K562 (cell line): ENCODE data around the gene RBM27. TPM values are rescaled to one million over a fixed set of nuclear protein-coding genes. Genes with fewer than 3 reads are reported as not detected.

Experiments used
- ARHGAP35 ChIP-seq: fragments of 450-650 bp; IDR thresholded peaks from 2 replicates; pipeline ENCODE4 v1.6.1; 2018; ENCODE audit not compliant: partially characterized antibody
- BRD9 ChIP-seq: fragments of 450-650 bp; IDR thresholded peaks from 2 replicates; pipeline ENCODE4 v1.6.1; 2018; ENCODE audit warnings: low read depth; ENCODE audit not compliant: partially characterized antibody
- EP300 ChIP-seq: IDR thresholded peaks from 2 replicates; pipeline ENCODE4 v1.6.1; 2012; ENCODE audit warnings: low read length, improper control_type of control experiment
- IRF9 ChIP-seq: fragments of 450-650 bp; IDR thresholded peaks from 2 replicates; pipeline ENCODE4 v1.6.1; 2016; ENCODE audit warnings: missing biosample characterization, missing genetic modification characterization
- MYC ChIP-seq, 2 experiments: fragments of 250-450 bp in 1 of 2; sonication (Bioruptor Pico) in 1 of 2; IDR thresholded peaks; 2 replicates each; pipeline versions ENCODE4 v1.5.1 to v1.6.1; 2012 to 2021; ENCODE audit warnings: low read depth in 2 of 2, borderline replicate concordance in 1 of 2, improper control_type of control experiment in 1 of 2, low read length in 1 of 2, mild to moderate bottlenecking in 1 of 2, moderate library complexity in 1 of 2
- NR4A1 ChIP-seq, 2 experiments: fragments of 250-450 bp in 1 of 2; fragments of 450-650 bp in 1 of 2; sonication (Bioruptor Pico) in 1 of 2; IDR thresholded peaks; 2 replicates each; pipeline versions ENCODE4 v1.4.0 to v1.6.1; 2016 to 2020; ENCODE audit warnings: mild to moderate bottlenecking in 2 of 2, missing compliant biosample characterization in 1 of 2, missing genetic modification characterization in 1 of 2, moderate library complexity in 1 of 2
- SMAD1 ChIP-seq: fragments of 150-350 bp; IDR thresholded peaks from 2 replicates; pipeline ENCODE4 v1.6.1; 2014; ENCODE audit warnings: low read length, low read depth; ENCODE audit not compliant: partially characterized antibody
- SMAD4 ChIP-seq: fragments of 250-450 bp; sonication (Bioruptor Pico); conservative IDR thresholded peaks from 2 replicates; pipeline ENCODE4 v1.8.0; 2021; ENCODE audit warnings: inconsistent platforms, mild to moderate bottlenecking, moderate library complexity
- SMARCA5 ChIP-seq: fragments of 450-650 bp; IDR thresholded peaks from 2 replicates; pipeline ENCODE4 v1.6.1; 2016
- ZC3H4 ChIP-seq: sonication (generic); formaldehyde crosslinking; IDR thresholded peaks from 2 replicates; pipeline ENCODE4 v1.9.0; 2021; ENCODE audit warnings: missing genetic modification reagents, borderline replicate concordance
- ZKSCAN8 ChIP-seq: fragments of 200-800 bp; sonication (Bioruptor generic); IDR thresholded peaks from 2 replicates; pipeline ENCODE4 v1.6.1; 2016; ENCODE audit warnings: missing genetic modification characterization, missing compliant biosample characterization
- ZNF311 ChIP-seq: fragments of 250-450 bp; sonication (Bioruptor Pico); IDR thresholded peaks from 2 replicates; pipeline ENCODE4 v1.4.0; 2020; ENCODE audit warnings: mild to moderate bottlenecking, moderate library complexity
- ZNF696 ChIP-seq: fragments of 250-450 bp; sonication (Bioruptor Pico); conservative IDR thresholded peaks from 2 replicates; pipeline ENCODE4 v1.4.0; 2020; ENCODE audit warnings: mild to moderate bottlenecking, moderate library complexity
- ZNF766 ChIP-seq: fragments of 200-800 bp; sonication (Bioruptor generic); conservative IDR thresholded peaks from 2 replicates; pipeline ENCODE4 v1.6.1; 2016; ENCODE audit warnings: missing genetic modification characterization, missing compliant biosample characterization
- polyA plus RNA-seq, 8 experiments: library from polyadenylated mRNA; depleted of rRNA in 4 of 8; stranded (reverse) in 5 of 8; unstranded in 3 of 8; fragments of >200 nt; fragmentation: Nextera tagmentation in 2 of 8; fragmentation: Illumina TruSeq in 1 of 8; extraction: Ambion mirVana in 2 of 8; extraction: Trizol in 1 of 8; gene quantifications; 2 replicates each; pipeline versions ENCODE4 v1.2.1 to v1.2.3, GENCODE V29; 2011 to 2014; ENCODE audit warnings: inconsistent platforms in 1 of 8, missing spikeins in 1 of 8
- total RNA-seq, 7 experiments: library from RNA; depleted of rRNA in 6 of 7; stranded (reverse); fragments of >200 nt in 6 of 7; fragmentation: Illumina TruSeq in 2 of 7; extraction: Trizol in 2 of 7; gene quantifications; 2 replicates each; pipeline versions ENCODE4 v1.2.1 to v1.2.3, GENCODE V29; 2011 to 2021; ENCODE audit warnings: low replicate concordance in 1 of 7
- TF ChIP-seq, protein P1 (sequence below): sonication (generic); formaldehyde crosslinking; IDR thresholded peaks from 2 replicates; pipeline ENCODE4 v1.9.0; 2022; ENCODE audit warnings: mild to moderate bottlenecking, missing genetic modification reagents
- TF ChIP-seq, protein P2 (sequence below): fragments of 450-650 bp; IDR thresholded peaks from 2 replicates; pipeline ENCODE4 v1.6.1; 2016; ENCODE audit warnings: mild to moderate bottlenecking, moderate library complexity

RBM27 gene
- total and polyA plus RNA-seq, 9 of the 15 experiments (the other 6 are each of a cell fraction or from before 2014, with no cell fraction given) = 5.3 to 45.4 (median 29.1) TPM

GRCh38 chr5:146192571-146193043 lies 10.8 kb upstream of the RBM27 start (continued):
- TF ChIP-seq NR4A1 (CRISPR knock-in tag; IDR thresholded peaks at IDR 0.05) = no peak
- TF ChIP-seq NR4A1 (tag; IDR thresholded peaks at IDR 0.05) = 0 out of 2 replicates have a peak, but pooled peaks have one; percentile 46
- no peak for TF ChIP-seq ZC3H4 (CRISPR knock-in tag)
- peak; percentile 72; the same call in 1 of the 2 replicates for TF ChIP-seq SMAD4 (CRISPR knock-in tag)
- TF ChIP-seq EP300 = peak; percentile 34; the same call in 1 of the 2 replicates
- no peak for TF ChIP-seq ZNF696 (CRISPR knock-in tag)
- TF ChIP-seq MYC (IDR thresholded peaks at IDR 0.05; ENCODE audit: low read depth, low read length) = 0 out of 2 replicates have a peak, but pooled peaks have one; percentile 26
- no peak for TF ChIP-seq MYC (CRISPR knock-in tag; IDR thresholded peaks at IDR 0.05; ENCODE audit: borderline replicate concordance, low read depth)
- no peak for TF ChIP-seq ZKSCAN8 (CRISPR knock-in tag)
- TF ChIP-seq, protein P1, sequence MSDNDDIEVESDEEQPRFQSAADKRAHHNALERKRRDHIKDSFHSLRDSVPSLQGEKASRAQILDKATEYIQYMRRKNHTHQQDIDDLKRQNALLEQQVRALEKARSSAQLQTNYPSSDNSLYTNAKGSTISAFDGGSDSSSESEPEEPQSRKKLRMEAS (CRISPR knock-in tag) = no peak
- no peak for TF ChIP-seq ZNF311
- no peak for TF ChIP-seq ARHGAP35
- TF ChIP-seq BRD9 = peak; percentile 47
- TF ChIP-seq ZNF766 (CRISPR knock-in tag) = no peak
- TF ChIP-seq IRF9 = peak; percentile 94
- TF ChIP-seq, protein P2, sequence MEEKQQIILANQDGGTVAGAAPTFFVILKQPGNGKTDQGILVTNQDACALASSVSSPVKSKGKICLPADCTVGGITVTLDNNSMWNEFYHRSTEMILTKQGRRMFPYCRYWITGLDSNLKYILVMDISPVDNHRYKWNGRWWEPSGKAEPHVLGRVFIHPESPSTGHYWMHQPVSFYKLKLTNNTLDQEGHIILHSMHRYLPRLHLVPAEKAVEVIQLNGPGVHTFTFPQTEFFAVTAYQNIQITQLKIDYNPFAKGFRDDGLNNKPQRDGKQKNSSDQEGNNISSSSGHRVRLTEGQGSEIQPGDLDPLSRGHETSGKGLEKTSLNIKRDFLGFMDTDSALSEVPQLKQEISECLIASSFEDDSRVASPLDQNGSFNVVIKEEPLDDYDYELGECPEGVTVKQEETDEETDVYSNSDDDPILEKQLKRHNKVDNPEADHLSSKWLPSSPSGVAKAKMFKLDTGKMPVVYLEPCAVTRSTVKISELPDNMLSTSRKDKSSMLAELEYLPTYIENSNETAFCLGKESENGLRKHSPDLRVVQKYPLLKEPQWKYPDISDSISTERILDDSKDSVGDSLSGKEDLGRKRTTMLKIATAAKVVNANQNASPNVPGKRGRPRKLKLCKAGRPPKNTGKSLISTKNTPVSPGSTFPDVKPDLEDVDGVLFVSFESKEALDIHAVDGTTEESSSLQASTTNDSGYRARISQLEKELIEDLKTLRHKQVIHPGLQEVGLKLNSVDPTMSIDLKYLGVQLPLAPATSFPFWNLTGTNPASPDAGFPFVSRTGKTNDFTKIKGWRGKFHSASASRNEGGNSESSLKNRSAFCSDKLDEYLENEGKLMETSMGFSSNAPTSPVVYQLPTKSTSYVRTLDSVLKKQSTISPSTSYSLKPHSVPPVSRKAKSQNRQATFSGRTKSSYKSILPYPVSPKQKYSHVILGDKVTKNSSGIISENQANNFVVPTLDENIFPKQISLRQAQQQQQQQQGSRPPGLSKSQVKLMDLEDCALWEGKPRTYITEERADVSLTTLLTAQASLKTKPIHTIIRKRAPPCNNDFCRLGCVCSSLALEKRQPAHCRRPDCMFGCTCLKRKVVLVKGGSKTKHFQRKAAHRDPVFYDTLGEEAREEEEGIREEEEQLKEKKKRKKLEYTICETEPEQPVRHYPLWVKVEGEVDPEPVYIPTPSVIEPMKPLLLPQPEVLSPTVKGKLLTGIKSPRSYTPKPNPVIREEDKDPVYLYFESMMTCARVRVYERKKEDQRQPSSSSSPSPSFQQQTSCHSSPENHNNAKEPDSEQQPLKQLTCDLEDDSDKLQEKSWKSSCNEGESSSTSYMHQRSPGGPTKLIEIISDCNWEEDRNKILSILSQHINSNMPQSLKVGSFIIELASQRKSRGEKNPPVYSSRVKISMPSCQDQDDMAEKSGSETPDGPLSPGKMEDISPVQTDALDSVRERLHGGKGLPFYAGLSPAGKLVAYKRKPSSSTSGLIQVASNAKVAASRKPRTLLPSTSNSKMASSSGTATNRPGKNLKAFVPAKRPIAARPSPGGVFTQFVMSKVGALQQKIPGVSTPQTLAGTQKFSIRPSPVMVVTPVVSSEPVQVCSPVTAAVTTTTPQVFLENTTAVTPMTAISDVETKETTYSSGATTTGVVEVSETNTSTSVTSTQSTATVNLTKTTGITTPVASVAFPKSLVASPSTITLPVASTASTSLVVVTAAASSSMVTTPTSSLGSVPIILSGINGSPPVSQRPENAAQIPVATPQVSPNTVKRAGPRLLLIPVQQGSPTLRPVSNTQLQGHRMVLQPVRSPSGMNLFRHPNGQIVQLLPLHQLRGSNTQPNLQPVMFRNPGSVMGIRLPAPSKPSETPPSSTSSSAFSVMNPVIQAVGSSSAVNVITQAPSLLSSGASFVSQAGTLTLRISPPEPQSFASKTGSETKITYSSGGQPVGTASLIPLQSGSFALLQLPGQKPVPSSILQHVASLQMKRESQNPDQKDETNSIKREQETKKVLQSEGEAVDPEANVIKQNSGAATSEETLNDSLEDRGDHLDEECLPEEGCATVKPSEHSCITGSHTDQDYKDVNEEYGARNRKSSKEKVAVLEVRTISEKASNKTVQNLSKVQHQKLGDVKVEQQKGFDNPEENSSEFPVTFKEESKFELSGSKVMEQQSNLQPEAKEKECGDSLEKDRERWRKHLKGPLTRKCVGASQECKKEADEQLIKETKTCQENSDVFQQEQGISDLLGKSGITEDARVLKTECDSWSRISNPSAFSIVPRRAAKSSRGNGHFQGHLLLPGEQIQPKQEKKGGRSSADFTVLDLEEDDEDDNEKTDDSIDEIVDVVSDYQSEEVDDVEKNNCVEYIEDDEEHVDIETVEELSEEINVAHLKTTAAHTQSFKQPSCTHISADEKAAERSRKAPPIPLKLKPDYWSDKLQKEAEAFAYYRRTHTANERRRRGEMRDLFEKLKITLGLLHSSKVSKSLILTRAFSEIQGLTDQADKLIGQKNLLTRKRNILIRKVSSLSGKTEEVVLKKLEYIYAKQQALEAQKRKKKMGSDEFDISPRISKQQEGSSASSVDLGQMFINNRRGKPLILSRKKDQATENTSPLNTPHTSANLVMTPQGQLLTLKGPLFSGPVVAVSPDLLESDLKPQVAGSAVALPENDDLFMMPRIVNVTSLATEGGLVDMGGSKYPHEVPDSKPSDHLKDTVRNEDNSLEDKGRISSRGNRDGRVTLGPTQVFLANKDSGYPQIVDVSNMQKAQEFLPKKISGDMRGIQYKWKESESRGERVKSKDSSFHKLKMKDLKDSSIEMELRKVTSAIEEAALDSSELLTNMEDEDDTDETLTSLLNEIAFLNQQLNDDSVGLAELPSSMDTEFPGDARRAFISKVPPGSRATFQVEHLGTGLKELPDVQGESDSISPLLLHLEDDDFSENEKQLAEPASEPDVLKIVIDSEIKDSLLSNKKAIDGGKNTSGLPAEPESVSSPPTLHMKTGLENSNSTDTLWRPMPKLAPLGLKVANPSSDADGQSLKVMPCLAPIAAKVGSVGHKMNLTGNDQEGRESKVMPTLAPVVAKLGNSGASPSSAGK = 0 out of 2 replicates have a peak, but pooled peaks have one; percentile 37
- peak; percentile 28; the same call in 1 of the 2 replicates for TF ChIP-seq SMARCA5
- no peak for TF ChIP-seq SMAD1
